ENCODE measurements around the gene NR4A1. TPM values are rescaled to one million over a fixed set of nuclear protein-coding genes. Genes with fewer than 3 reads are reported as not detected.

Gene NR4A1
- total and polyA plus RNA-seq, 7 donors: 31.2 to 276 (median 65.9) TPM

- H3K36me3 ChIP-seq: no peaks in the 10 kb centered on the region
- 8 to 24% methylated on average over 4 of the region's 4 CpGs for WGBS, 2 donors
- H3K4me3 ChIP-seq: no peak overlapping the region
- TF ChIP-seq POLR2AphosphoS5 (IDR thresholded peaks at IDR 0.05) (peak in 1 of 4 donors; percentile 9), EP300 (IDR thresholded peaks at IDR 0.05) (no peak), POLR2A (IDR thresholded peaks at IDR 0.05) (no peak)
- TF ChIP-seq, protein P1, sequence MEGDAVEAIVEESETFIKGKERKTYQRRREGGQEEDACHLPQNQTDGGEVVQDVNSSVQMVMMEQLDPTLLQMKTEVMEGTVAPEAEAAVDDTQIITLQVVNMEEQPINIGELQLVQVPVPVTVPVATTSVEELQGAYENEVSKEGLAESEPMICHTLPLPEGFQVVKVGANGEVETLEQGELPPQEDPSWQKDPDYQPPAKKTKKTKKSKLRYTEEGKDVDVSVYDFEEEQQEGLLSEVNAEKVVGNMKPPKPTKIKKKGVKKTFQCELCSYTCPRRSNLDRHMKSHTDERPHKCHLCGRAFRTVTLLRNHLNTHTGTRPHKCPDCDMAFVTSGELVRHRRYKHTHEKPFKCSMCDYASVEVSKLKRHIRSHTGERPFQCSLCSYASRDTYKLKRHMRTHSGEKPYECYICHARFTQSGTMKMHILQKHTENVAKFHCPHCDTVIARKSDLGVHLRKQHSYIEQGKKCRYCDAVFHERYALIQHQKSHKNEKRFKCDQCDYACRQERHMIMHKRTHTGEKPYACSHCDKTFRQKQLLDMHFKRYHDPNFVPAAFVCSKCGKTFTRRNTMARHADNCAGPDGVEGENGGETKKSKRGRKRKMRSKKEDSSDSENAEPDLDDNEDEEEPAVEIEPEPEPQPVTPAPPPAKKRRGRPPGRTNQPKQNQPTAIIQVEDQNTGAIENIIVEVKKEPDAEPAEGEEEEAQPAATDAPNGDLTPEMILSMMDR (IDR thresholded peaks at IDR 0.05): no peak
- intact Hi-C loops (cut with DNase I): no loop called here
- H3K27me3 ChIP-seq: no peaks in the 10 kb centered on the region
- no peaks in the 10 kb centered on the region for H3K9me3 ChIP-seq
- peak overlapping the region; percentile 90 to 96 (median 92) for H3K27ac ChIP-seq
- peaks cover 0 to 67% (median 51%) of the 10 kb centered on the region in 4 donors for H3K4me1 ChIP-seq
- DNase-seq: peak; percentile 78
Measured at GRCh38 chr12:52045794-52046199, 5.4 kb upstream of the NR4A1 start.

- H3K4me1 ChIP-seq: peaks cover 0 to 66% (median 56%) of the 10 kb centered on the region in 4 donors
- H3K36me3 ChIP-seq: no peaks in the 10 kb centered on the region
- TF ChIP-seq POLR2AphosphoS5 (IDR thresholded peaks at IDR 0.05) (no peak), POLR2A (IDR thresholded peaks at IDR 0.05) (no peak), EP300 (IDR thresholded peaks at IDR 0.05) (no peak)
- TF ChIP-seq, protein P1 (IDR thresholded peaks at IDR 0.05): no peak
- peak overlapping the region in 2 of 4 donors; percentile 92 to 96 for H3K27ac ChIP-seq
- no peaks in the 10 kb centered on the region for H3K27me3 ChIP-seq
- intact Hi-C loops (cut with DNase I): no loop called here
- no peak overlapping the region for H3K4me3 ChIP-seq
- DNase-seq: peak; percentile 63
- no peaks in the 10 kb centered on the region for H3K9me3 ChIP-seq
- 89 to 92% methylated on average over 7 of the region's 7 CpGs for WGBS, 2 donors
Measured at GRCh38 chr12:52046859-52047258, 4.4 kb upstream of the NR4A1 start.

DNA sequence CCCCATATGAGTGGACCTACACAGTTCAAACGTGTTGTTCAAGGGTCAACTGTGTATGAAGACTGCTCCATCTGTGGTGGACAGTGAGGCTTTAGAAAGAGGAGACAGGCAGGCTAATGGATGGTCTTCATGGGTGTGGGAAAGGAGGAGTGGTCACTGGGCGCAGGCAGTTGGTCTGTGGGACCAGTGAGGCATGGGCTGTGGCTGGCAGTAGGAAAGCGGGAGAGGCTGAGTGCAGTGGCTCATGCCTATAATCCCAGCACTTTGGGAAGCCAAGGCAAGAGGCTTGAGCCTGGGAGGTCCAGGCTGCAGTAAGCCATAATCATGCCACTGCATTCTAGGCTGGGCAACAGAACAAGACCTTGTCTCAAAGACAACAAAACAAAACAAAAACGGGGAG lies 2.0 kb upstream of the NR4A1 start:
- no peak for DNase-seq

GRCh38 chr12:52049688-52050087 lies 1.6 kb upstream of the NR4A1 start:
- Histone ChIP-seq H3K27me3 (no peaks in the 10 kb centered on the region), H3K36me3 (peaks cover 0 to 5% (median 4%) of the 10 kb centered on the region in 4 donors), H3K9me3 (no peaks in the 10 kb centered on the region), H3K4me1 (peaks cover 0 to 66% (median 61%) of the 10 kb centered on the region in 4 donors), H3K4me3 (no peak overlapping the region), H3K27ac (peak overlapping the region; percentile 94 to 100 (median 96))
- no peak for DNase-seq
- intact Hi-C loops (cut with DNase I): loop anchor here (2.0 kb wide), 1 partner anchor 17 kb away; no protein-coding TSS in a partner anchor
- TF ChIP-seq POLR2A (IDR thresholded peaks at IDR 0.05): no peak
- TF ChIP-seq, protein P1 (IDR thresholded peaks at IDR 0.05): no peak
- no peak for TF ChIP-seq POLR2AphosphoS5 (IDR thresholded peaks at IDR 0.05)
- 89% methylated on average over 5 of the region's 5 CpGs for WGBS, 2 donors

More for the DNA sequence above, 2.0 kb upstream of the NR4A1 start:
- intact Hi-C loops (cut with DNase I): no loop called here
- no peaks in the 10 kb centered on the region for H3K27me3 ChIP-seq
- 78 to 82% methylated on average over 4 of the region's 4 CpGs for WGBS, 2 donors
- peaks cover 0 to 65% (median 61%) of the 10 kb centered on the region in 4 donors for H3K4me1 ChIP-seq
- H3K36me3 ChIP-seq: peaks cover 0 to under 1% (median under 1%) of the 10 kb centered on the region in 4 donors
- H3K9me3 ChIP-seq: no peaks in the 10 kb centered on the region
- no peak overlapping the region for H3K4me3 ChIP-seq
- TF ChIP-seq, protein P1 (IDR thresholded peaks at IDR 0.05): no peak
- TF ChIP-seq EP300 (IDR thresholded peaks at IDR 0.05): no peak
- TF ChIP-seq POLR2AphosphoS5 (IDR thresholded peaks at IDR 0.05): no peak
- peak overlapping the region in 3 of 4 donors; percentile 94 to 100 (median 98) for H3K27ac ChIP-seq
